ENCODE measurements around the gene TNFRSF13B.
"Not testable (repeated sequence)": the region's sequence is repeated elsewhere in the genome, so short reads cannot be mapped to it uniquely, and the experiment has no call there.

Gene TNFRSF13B

DNA sequence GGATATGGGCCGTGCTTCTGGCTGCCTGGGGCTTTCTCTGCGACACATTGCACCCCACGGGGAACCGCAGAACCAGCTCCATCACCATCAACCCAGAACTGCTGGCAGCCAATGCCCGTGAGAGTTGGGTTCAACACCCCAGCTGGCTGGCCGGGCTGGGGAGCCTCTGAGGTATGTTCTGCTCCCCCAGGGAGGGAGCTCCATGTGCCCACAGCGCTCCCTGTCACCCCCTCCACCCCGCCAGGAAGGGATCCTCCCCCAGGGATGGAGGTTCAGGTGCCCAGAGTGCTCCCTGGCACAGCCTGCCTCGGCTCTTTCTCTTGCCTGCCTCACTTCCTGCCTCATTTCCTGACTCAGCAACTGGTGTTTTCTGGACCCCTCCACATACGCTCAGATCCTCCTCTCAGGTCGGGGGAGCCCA lies 46.1 kb upstream of the TNFRSF13B start:
- no peak for DNase-seq (ENCODE audit: low read depth)
- TF ChIP-seq, protein P1, sequence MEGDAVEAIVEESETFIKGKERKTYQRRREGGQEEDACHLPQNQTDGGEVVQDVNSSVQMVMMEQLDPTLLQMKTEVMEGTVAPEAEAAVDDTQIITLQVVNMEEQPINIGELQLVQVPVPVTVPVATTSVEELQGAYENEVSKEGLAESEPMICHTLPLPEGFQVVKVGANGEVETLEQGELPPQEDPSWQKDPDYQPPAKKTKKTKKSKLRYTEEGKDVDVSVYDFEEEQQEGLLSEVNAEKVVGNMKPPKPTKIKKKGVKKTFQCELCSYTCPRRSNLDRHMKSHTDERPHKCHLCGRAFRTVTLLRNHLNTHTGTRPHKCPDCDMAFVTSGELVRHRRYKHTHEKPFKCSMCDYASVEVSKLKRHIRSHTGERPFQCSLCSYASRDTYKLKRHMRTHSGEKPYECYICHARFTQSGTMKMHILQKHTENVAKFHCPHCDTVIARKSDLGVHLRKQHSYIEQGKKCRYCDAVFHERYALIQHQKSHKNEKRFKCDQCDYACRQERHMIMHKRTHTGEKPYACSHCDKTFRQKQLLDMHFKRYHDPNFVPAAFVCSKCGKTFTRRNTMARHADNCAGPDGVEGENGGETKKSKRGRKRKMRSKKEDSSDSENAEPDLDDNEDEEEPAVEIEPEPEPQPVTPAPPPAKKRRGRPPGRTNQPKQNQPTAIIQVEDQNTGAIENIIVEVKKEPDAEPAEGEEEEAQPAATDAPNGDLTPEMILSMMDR (conservative IDR thresholded peaks at IDR 0.05; ENCODE audit: low read length): no peak
- no peak overlapping the region for H3K4me3 ChIP-seq (ENCODE audit: low read length)

DNA sequence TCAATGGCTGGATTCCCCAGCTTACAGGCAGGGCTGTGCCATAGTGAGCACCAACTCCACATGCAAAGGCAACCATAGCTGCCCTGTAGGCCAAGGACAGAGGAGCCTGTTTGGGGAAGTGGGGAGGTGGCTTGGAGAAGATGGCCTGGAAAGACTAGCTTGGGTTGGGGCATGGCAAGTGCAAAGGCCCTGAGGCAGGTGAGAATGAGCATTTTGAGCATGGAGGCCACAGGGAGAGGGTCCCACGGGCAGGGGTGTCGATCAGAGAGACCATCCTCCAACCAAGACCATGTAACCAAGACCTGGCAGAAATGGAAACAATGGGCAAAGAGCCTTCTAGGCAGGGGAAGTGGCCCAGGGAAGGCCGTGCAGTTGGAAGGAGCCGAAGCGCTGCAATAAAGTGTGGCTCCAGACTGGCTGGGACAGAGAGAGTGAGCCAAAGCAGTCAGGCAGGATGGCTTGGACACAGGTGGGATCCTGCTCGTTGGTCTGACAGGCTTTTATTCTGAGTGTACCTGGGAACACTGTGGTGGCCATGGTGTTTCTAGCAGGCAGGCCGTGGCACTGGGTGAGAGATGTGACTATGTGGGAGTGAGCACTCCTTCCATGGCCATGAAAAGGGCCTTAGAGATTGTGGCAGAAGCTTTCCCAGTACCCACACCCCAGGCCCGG lies 45.6 kb upstream of the TNFRSF13B start:
- H3K4me3 ChIP-seq (ENCODE audit: low read length): no peak overlapping the region
- TF ChIP-seq, protein P1 (conservative IDR thresholded peaks at IDR 0.05; ENCODE audit: low read length): no peak
- DNase-seq (ENCODE audit: low read depth): no peak

DNA sequence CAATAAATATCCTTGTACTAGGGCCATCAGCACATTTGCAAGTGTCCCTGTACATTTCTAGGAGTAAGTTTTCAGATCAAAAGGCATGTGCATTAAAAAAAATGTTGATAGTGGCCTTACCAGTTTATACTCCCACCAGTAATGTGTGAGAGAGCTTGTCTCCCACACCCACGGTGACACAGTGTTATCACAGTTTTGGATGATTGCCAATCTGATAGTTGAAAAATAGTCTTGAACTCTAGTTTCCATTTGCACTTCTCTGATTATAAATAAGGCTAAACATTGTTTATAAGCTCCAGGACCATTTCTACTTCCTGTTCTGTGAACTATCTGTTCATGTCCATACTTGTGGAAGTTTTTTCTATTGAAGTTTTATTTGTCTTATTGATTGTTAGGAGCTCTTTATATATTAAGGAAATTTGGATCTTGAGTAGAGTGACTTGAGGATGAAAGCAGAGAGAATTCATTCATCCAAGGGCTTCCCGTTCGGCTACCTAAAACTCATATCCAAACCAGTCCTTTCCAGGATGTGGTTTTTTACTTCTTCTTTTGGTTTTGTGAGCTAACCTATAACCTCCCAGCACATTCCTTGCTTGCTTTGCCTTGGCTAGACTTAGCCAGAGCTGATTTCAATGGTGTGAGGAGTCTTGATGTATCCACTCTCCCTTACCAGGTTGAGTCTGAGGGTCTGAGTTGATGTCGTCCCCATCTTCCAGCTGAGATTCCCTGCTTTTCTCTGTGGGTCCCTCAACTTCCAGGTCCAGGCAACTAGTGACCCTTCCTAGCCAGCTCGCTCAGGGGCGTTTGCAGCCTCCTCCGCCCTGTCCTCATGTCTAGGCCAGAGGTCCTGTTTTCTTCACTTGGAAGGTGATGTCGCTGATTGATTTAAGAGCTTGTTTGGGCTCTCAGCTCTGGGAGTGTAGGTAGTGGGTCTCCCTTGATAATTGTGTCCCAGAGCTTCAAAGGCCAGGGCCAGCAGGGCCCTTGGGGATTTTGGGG lies 44.6 kb upstream of the TNFRSF13B start:
- not testable (repeated sequence) for DNase-seq (ENCODE audit: low read depth); H3K4me3 ChIP-seq (ENCODE audit: low read length)

DNA sequence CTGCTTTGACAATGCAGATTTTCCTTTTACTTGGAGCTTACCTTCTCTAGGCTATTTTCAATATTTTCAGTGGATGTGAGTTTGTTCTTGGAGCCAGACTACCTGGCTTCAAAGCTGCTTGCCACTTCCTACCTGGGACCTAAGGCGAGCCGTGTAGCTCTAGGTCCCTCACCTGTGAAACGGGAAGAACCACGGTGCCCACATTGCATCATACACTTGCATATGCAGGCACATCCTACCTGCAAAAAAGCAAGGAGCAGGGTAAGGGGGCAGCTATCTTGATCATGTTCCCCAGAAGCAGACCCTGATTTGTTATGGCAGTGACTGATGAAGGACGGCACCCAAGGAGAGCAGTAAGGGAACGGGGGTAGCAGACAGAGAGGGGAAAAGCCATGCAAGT lies 43.3 kb upstream of the TNFRSF13B start:
- TF ChIP-seq, protein P1 (conservative IDR thresholded peaks at IDR 0.05; ENCODE audit: low read length): no peak
- no peak for DNase-seq (ENCODE audit: low read depth)
- no peak overlapping the region for H3K4me3 ChIP-seq (ENCODE audit: low read length)

DNA sequence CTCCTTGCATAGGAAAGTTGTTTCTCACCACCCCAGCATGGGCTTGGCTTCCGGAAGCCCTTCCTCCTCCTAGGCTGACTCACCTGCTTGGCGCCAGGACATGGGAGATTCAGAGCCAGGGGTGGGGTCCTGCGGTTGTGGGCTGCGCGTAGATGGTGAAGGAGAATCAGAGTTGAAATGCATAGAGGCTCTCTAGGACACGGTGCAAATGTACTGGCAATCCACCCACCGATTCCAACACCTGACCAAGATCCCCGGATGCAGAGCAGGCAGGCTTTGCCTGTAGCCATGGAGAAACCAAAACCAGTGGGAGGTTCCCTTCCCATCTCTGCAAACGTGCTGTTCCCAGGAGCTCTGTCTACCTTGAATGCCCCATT lies 42.8 kb upstream of the TNFRSF13B start:
- DNase-seq (ENCODE audit: low read depth); H3K4me3 ChIP-seq (ENCODE audit: low read length): not testable (repeated sequence)

DNA sequence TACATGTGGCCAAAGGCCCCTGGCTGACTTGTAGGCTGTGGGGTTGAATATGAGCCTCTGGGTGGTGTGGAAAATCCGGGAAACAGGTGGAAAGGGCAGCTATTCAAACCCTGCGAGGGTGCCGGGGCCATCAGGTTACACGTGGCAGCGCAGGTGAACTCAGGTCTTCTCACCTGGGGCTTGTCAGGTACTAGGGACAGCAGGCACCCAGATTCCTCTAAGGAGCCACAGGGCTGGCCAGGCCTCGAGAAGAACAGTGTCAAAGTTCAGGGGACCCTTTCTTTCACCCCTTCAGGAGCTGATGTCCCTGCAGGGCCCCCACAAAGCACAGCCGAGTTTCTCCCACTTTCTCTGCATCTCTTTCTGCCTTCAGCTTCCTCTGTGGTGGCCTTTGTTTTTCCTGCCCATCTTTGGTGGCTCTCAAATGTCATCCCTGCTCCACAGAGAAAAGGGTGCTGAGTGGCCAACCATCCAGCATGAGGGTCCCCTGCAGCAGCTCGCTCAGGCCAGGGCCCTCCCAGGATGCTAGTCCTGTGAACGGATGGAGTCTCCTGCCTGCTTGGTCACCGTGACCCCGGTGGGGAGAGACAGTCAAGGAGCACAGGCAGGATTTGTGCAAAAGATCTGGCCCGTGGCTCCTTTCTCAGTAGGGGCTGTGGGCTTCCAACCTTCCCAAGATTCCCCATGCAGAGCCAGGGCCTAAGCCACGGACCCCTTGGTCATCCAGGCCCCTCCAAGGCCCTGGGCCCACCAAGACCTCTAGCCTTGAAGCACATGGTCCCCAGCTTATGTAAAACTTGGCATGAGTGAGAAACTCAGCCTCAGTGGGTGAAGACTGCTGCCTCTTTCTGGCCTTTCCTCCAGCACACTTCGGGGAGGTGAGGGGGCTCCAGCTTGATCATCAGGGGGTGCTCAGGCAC lies 42.2 kb upstream of the TNFRSF13B start:
- not testable (repeated sequence) for H3K4me3 ChIP-seq (ENCODE audit: low read length); DNase-seq (ENCODE audit: low read depth)

DNA sequence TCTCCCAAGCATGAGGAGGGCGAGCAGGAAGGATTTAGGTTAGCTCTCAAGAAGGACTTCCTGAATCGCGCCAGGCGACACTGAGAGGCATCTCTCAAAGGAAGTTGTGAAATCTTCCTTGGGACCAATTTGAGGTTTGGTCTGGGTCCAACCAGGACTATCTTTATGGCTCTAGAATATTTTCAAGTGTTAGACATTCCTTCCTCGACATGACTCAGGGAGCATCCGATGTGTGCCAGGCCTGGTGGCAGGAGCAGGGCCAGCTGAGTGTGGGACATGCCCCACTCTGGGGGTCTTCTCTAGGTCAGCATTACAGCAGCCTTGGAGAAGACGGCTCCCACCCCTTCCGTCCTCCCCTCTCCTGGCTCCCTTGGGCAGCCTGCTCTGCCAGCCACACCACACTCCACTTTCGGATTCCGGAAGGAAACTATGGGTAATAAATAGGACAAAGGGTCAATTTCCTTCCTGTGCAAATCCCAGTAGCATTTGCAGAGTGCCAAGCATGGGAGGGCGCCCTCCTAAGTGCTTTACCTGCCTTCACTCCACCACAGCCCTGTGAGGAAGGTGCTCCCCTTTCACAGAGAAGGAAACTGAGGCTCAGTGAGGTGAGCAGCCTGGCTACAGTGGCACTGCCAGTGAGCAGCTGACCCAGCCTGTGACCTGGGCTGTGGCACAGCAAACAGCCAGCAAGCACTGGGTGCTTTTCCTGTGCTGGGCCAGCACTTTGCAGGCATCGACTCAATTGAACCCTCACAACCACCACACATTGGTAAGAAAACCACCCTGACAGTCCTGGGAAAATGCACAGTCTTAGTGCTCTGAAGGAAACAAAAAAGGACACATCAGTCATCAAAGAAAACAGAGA lies 39.4 kb upstream of the TNFRSF13B start:
- H3K4me3 ChIP-seq (ENCODE audit: low read length): not testable (repeated sequence)
- DNase-seq (ENCODE audit: low read depth): peak; percentile 95

DNA sequence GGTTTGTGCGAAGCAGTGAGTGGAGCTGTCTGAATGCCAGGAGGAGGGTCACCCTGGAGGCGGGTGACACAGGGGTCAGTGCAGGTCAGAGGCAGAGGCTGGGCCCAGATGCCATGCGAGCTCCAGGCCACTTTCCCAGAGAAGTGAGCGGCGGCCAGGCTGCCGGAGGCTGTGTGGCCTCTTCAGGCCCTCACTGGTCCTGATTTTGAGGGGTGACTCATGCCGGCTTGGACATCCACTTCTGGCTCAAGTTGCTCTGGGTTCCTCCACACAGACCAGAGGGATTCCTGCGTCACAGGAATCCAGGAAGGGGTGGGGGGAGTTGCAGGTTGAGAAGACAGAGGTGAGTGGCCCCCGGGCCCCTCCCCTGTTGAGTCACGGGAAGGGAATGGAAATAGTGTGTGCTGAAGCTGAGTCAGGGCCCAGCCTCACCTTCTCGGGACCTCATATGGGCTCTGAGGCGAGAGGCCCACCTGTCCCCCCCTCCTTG lies 38.7 kb upstream of the TNFRSF13B start:
- DNase-seq (ENCODE audit: low read depth); H3K4me3 ChIP-seq (ENCODE audit: low read length): not testable (repeated sequence)

DNA sequence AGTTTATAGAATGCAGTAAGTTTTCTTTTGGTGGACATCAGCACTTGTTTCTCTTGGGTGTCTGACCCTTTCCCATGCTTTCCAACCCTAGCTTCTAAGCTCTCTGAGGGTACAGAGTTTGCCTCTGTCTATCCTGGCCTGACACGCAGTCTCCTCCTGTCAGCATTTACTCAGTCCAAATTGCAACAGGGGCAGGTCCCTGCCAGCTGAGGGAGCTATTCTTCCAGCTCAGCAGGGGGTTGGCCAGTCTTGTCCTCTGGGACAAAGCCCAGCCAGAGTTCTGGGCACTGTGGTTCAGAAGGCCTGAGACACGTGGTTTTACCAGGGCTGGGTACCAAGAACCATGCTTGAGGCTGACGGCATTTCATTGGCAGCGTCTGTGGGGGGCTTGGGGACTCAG lies 38.1 kb upstream of the TNFRSF13B start:
- DNase-seq (ENCODE audit: low read depth): peak; percentile 34
- not testable (repeated sequence) for H3K4me3 ChIP-seq (ENCODE audit: low read length)

DNA sequence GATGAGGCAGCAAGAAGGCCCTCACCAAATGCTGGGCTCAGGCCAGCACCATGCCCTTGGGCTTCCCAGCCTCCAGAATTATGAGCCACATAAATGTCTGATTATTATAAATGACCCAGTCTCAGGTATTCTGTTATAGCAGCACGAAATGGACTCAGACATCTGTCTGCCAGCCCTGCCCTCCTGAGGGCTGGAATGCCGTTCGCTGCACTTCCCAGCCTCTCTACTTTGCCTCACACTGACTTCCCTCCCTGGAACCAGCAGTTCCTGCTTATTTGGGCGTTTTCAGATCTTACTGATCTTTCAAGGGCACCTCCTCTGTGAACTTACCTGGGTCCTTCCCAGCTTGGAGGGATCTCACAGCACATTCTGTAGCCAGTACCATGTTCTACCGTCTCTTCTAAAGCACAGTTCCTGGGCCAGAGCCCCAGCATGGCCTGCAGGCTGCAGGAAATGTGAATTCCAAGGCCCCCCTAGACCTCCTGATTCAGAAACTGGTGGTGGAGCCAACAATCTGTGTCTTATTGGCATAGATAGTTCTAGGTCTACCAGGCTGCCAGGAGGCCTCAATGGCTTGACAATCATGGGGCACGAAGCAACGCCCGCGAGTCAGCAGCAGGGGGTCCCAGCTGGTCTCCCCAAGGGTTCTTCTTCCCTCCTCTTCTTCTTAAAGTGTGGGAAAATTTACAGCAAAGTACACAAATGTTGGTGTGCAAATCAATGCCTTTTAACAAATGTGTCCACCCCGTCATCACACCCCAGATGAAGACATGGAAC lies 36.9 kb upstream of the TNFRSF13B start:
- H3K4me3 ChIP-seq (ENCODE audit: low read length); DNase-seq (ENCODE audit: low read depth): not testable (repeated sequence)

DNA sequence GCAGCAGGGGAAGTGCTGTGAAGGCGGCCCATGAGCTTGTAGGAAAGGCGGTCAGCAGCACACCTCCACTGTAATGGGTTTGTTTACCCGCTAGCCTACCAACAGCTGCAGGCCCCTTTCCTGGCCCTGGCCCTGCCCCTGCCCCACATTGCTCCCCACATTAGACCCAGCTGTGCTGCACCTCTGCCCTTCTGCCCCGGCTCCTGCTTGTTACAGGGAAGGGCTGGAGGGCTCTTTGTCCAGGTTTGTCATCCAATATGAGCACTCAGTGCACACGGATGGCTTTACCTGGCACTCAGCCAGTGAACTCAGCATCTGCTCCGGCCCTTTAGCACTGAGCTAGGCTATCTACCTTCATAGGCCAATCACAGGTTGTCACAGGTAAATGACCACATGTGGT lies 36.0 kb upstream of the TNFRSF13B start:
- H3K4me3 ChIP-seq (ENCODE audit: low read length); DNase-seq (ENCODE audit: low read depth): not testable (repeated sequence)

DNA sequence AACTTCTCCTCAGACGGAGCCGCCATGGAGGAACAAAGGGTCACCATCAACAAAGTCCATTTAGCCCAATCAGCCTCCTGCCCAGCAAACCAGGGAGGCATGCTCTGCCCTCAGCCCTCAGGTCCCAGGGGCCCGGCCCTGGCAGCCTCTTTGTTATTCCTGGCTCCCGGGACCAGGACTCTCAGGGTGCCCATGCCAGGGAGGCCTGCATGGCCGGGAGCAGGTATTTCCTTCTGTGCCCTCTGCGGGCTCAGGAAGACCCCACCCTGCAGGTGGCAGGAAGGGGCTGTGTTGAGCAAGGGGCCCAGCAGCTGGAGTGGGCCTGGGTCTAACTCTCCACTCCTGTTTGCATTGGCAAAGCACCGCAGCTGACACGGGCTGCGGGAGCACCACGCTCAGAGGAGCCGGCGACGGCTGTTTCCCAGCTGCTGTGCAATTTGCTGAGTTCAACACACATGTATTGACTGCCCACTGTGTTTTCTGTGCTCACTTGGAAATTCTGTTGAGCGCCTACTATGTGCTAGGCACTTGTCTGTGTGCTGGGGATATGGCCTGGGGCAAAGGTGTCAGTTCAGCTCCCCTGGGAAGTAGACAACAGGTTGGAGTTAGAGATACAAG lies 33.2 kb upstream of the TNFRSF13B start:
- DNase-seq (ENCODE audit: low read depth); H3K4me3 ChIP-seq (ENCODE audit: low read length): not testable (repeated sequence)
